Mononuclear cell (primary cell): ENCODE data around the gene CHCHD3. TPM values are rescaled to one million over a fixed set of nuclear protein-coding genes. Genes with fewer than 3 reads are reported as not detected.

Experiments used
- H3K27me3 ChIP-seq: 2 replicates; pipeline ENCODE4 v1.6.0; 2011; ENCODE audit warnings: low read length, control low read depth; ENCODE audit not compliant: insufficient read depth
- H3K4me1 ChIP-seq: 2 replicates; pipeline ENCODE4 v1.5.1; 2011; ENCODE audit warnings: mild to moderate bottlenecking, low read length, control low read depth; ENCODE audit not compliant: insufficient read depth
- H3K4me3 ChIP-seq: 2 replicates; pipeline ENCODE4 v1.5.1; 2011; ENCODE audit warnings: mild to moderate bottlenecking, low read length, moderate library complexity
- H3K9me3 ChIP-seq: 2 replicates; pipeline ENCODE4 v1.5.1; 2011; ENCODE audit warnings: low read depth, mild to moderate bottlenecking, control low read depth, low read length
- total RNA-seq: library from RNA; depleted of rRNA; stranded (reverse); fragments of >200 nt; gene quantifications from one replicate; pipeline ENCODE4 v1.2.3, GENCODE V29; 2012

Gene CHCHD3
- total RNA-seq, 1 donor, result 31.1 TPM

- no peak overlapping the region for H3K4me3 ChIP-seq
- no peaks in the 10 kb centered on the region for H3K27me3 ChIP-seq
- no peaks in the 10 kb centered on the region for H3K4me1 ChIP-seq
- no peaks in the 10 kb centered on the region for H3K9me3 ChIP-seq
Observed at GRCh38 chr7:133102276-133103060, 20.6 kb upstream of the CHCHD3 start.

- Histone ChIP-seq H3K4me1 (no peaks in the 10 kb centered on the region), H3K4me3 (no peak overlapping the region), H3K9me3 (no peaks in the 10 kb centered on the region), H3K27me3 (no peaks in the 10 kb centered on the region)
Observed at GRCh38 chr7:133099633-133100286, 17.9 kb upstream of the CHCHD3 start.

GRCh38 chr7:133095119-133095671 is 13.3 kb upstream of the CHCHD3 start:
- Histone ChIP-seq H3K4me3 (no peak overlapping the region), H3K4me1 (no peaks in the 10 kb centered on the region), H3K9me3 (no peaks in the 10 kb centered on the region), H3K27me3 (no peaks in the 10 kb centered on the region)

DNA sequence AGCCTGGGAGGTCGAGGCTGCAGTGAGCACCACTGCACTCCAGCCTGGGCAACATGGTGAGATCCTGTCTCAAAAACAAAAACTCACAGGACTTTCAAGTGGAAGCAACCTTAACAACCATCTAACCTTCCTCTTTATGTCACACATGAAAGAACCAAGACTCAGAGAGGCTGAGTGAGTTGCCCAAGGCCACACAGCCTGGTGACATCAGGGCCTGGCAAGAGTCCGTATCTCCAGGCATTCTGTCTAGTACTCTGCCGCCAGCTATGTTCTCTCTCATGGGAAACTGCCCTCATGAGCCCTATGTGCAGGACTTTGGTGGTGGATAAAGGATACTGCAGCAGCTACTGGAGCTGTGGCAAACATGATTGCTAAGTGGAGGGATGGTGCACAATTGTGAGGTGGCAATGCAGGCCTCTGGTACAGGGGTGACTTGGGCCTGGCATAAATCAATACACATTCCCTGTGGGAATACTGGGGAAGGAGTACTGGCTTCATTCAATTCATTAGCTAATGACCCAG is 10.1 kb upstream of the CHCHD3 start:
- no peaks in the 10 kb centered on the region for H3K4me1 ChIP-seq
- H3K9me3 ChIP-seq, result no peaks in the 10 kb centered on the region
- H3K4me3 ChIP-seq, result no peak overlapping the region
- no peaks in the 10 kb centered on the region for H3K27me3 ChIP-seq

GRCh38 chr7:133082390-133082766 is 488 bp upstream of the CHCHD3 start:
- H3K4me1 ChIP-seq, result peaks cover 9% of the 10 kb centered on the region
- H3K9me3 ChIP-seq, result no peaks in the 10 kb centered on the region
- peak overlapping the region; percentile 89 for H3K4me3 ChIP-seq
- H3K27me3 ChIP-seq, result no peaks in the 10 kb centered on the region

DNA sequence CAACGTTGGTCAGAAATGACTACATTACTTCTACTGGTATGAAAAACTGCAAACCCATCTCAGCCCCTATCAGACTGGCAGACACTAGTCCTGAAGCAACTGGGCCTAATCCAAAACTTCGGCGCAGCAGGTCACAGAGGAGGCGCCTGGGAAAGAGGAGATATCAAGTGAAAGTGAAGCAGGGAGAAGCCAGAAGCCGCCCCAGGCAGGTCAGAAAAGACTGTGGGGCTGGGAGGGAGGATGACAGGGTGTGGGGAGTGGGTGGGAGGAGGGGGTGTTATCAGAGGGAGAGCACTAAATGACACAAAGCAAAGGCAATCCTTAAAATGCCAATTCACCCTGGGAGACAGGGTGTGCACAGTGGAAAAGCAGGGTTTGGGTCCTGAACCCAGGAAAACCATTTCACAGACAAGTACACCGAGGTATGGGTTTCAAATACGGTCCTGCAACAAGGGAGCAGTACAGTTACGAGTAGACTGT is 731 bp downstream of the CHCHD3 start:
- Histone ChIP-seq H3K9me3 (no peaks in the 10 kb centered on the region), H3K4me3 (peak overlapping the region; percentile 89), H3K27me3 (no peaks in the 10 kb centered on the region), H3K4me1 (peaks cover 9% of the 10 kb centered on the region)

GRCh38 chr7:133079296-133079695 is 2.6 kb downstream of the CHCHD3 start:
- Histone ChIP-seq H3K4me1 (peaks cover 9% of the 10 kb centered on the region), H3K9me3 (no peaks in the 10 kb centered on the region), H3K27me3 (no peaks in the 10 kb centered on the region), H3K4me3 (no peak overlapping the region)

GRCh38 chr7:133077394-133077793 is 4.5 kb downstream of the CHCHD3 start:
- Histone ChIP-seq H3K27me3 (no peaks in the 10 kb centered on the region), H3K4me3 (no peak overlapping the region), H3K4me1 (peaks cover 9% of the 10 kb centered on the region), H3K9me3 (no peaks in the 10 kb centered on the region)

GRCh38 chr7:133076142-133076541 is 5.7 kb downstream of the CHCHD3 start:
- Histone ChIP-seq H3K9me3 (no peaks in the 10 kb centered on the region), H3K27me3 (no peaks in the 10 kb centered on the region), H3K4me1 (peaks cover 5% of the 10 kb centered on the region), H3K4me3 (no peak overlapping the region)

DNA sequence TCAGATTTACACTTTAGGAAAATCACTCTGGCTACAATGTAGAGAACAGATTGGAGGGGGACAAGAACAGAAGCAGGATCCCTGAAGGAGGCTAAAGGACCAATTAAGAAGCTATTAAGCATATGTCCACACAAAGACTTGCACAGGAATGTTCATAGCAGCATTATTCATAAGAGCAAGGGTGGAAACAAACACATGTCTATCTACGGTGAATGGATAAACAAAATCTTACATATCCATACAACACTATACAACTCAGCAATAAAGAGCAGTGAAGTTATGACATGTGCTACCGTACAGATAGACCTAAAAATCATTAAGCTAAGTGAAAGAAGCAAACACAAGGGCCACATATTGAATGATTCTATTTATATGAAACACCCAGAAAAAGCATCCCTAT is 10.4 kb downstream of the CHCHD3 start:
- Histone ChIP-seq H3K4me3 (no peak overlapping the region), H3K27me3 (no peaks in the 10 kb centered on the region), H3K9me3 (no peaks in the 10 kb centered on the region), H3K4me1 (no peaks in the 10 kb centered on the region)

DNA sequence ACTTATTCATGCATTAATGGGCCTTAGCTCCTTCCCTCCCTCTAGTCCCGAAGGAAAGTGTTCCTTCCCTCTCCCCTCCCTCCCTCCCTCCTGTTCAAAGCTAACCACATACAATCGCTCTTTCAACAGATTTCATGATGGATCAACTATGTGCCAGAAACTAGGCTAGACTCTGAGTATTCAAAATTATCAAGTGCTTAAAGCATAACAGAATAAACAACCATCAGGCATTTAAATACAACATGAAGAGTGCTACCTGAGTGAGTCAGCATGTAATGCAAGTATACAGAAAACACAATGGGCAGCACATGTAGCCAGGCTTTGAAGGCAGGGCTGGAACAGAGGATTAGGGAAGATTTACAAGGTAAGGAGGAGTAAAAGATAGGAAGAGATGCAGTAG is 11.3 kb downstream of the CHCHD3 start:
- no peaks in the 10 kb centered on the region for H3K27me3 ChIP-seq
- no peaks in the 10 kb centered on the region for H3K9me3 ChIP-seq
- no peak overlapping the region for H3K4me3 ChIP-seq
- no peaks in the 10 kb centered on the region for H3K4me1 ChIP-seq

DNA sequence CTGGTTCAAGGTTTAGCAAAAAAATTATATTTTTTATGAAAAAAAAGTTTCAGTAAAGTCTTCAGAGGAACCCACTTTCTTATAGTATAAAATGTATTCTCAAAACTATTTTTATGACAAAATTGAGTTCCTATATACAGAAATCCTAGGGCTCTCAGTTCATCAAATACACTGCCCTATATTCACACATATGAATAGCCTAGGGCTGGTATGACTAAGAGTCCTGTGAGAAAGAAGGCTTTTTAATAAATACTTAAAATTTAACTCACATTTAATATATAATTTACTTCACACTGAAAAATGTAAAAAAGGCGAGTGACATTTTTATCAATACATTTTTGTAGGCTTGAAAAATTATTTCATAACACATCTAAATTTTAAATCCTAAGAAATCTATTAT is 16.6 kb downstream of the CHCHD3 start:
- Histone ChIP-seq H3K4me3 (no peak overlapping the region), H3K27me3 (no peaks in the 10 kb centered on the region), H3K4me1 (no peaks in the 10 kb centered on the region), H3K9me3 (no peaks in the 10 kb centered on the region)

- H3K9me3 ChIP-seq, result no peaks in the 10 kb centered on the region
- H3K4me1 ChIP-seq, result no peaks in the 10 kb centered on the region
- no peaks in the 10 kb centered on the region for H3K27me3 ChIP-seq
- H3K4me3 ChIP-seq, result no peak overlapping the region
Observed at GRCh38 chr7:133064082-133064820, 17.6 kb downstream of the CHCHD3 start.

GRCh38 chr7:133061792-133062191 is 20.1 kb downstream of the CHCHD3 start:
- H3K27me3 ChIP-seq, result no peaks in the 10 kb centered on the region
- H3K9me3 ChIP-seq, result no peaks in the 10 kb centered on the region
- no peaks in the 10 kb centered on the region for H3K4me1 ChIP-seq

DNA sequence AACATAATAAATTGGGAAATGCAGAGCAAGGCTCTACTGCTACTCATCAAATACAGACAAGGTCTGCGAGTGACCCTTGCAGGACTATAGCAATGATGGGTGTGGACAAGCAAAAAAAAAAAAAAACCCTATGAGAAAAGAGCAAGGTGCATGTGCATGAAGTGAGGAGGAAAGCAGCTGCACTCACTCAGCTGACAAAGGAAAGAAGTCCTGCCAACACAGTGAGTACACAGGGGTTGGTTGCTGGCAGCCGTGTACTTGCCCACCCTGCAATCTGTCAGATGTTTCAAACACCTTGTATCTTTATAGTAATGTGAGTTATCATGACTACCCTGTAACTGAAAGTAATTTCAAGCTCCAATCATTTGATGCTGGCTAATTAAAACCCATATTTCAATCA is 20.5 kb downstream of the CHCHD3 start:
- H3K27me3 ChIP-seq, result no peaks in the 10 kb centered on the region
- H3K4me3 ChIP-seq, result no peak overlapping the region
- H3K4me1 ChIP-seq, result no peaks in the 10 kb centered on the region
- H3K9me3 ChIP-seq, result no peaks in the 10 kb centered on the region

More at GRCh38 chr7:133061792-133062191, 20.1 kb downstream of the CHCHD3 start:
- H3K4me3 ChIP-seq, result no peak overlapping the region
